H1 (cell line): ENCODE data around the gene CLIP3. TPM values are rescaled to one million over a fixed set of nuclear protein-coding genes. Genes with fewer than 3 reads are reported as not detected.

Experiments used
- CTCF ChIA-PET: fragments of 300-600 bp; sonication (Branson Sonifier 250); formaldehyde crosslinking; loops from one replicate; lab custom pipeline; 2021; ENCODE audit not compliant: partially characterized antibody; lab: Charles Lee
- POLR2A ChIA-PET: fragments of 300-600 bp; sonication (Branson Sonifier 250); formaldehyde crosslinking; loops from one replicate; lab custom pipeline; 2021; ENCODE audit warnings: inconsistent platforms; ENCODE audit not compliant: partially characterized antibody; lab: Charles Lee
- DNase-seq, 2 experiments: peaks; one replicate each; pipeline versions ENCODE4 v3.0.0 to v3.0.0-alpha.2; 2010 to 2022; ENCODE audit warnings: low spot score in 2 of 2, low read depth in 1 of 2, mixed read lengths in 1 of 2
- FAIRE-seq: peaks from 2 replicates; lab custom pipeline; 2011; peaks lifted over from hg19 to GRCh38; lab: Jason Lieb, UNC
- H2AFZ ChIP-seq: 2 replicates; pipeline ENCODE4 v1.8.1; 2012; ENCODE audit warnings: low read length, inconsistent platforms
- H2AK5ac ChIP-seq: 2 replicates; pipeline ENCODE4 v1.6.1; 2013; ENCODE audit warnings: low read depth, low read length
- H2BK120ac ChIP-seq: replicated peaks from 2 replicates; pipeline ENCODE3; 2013; ENCODE audit warnings: low read depth, low read length, inconsistent platforms
- H2BK12ac ChIP-seq: 2 replicates; pipeline ENCODE4 v1.6.1; 2013; ENCODE audit warnings: low read depth, low read length
- H2BK15ac ChIP-seq: 2 replicates; pipeline ENCODE4 v1.6.1; 2013; ENCODE audit warnings: low read length
- H2BK20ac ChIP-seq: 2 replicates; pipeline ENCODE4 v1.6.1; 2013; ENCODE audit warnings: low read length
- H2BK5ac ChIP-seq: 2 replicates; pipeline ENCODE4 v1.6.1; 2013; ENCODE audit warnings: low read depth, low read length
- H3K14ac ChIP-seq: 2 replicates; pipeline ENCODE4 v1.6.1; 2013; ENCODE audit warnings: inconsistent platforms; ENCODE audit not compliant: insufficient read length
- H3K18ac ChIP-seq: 2 replicates; pipeline ENCODE4 v1.6.1; 2013; ENCODE audit warnings: low read length; ENCODE audit errors: extremely low read depth
- H3K23ac ChIP-seq: 2 replicates; pipeline ENCODE4 v1.6.1; 2013; ENCODE audit warnings: inconsistent platforms; ENCODE audit not compliant: insufficient read length
- H3K23me2 ChIP-seq: 2 replicates; pipeline ENCODE4 v1.6.1; 2013; ENCODE audit warnings: low read depth, low read length
- H3K27ac ChIP-seq: 2 replicates; pipeline ENCODE4 v1.6.1; 2011; ENCODE audit warnings: low read depth, low read length, inconsistent platforms
- H3K27me3 ChIP-seq, 4 experiments: replicated peaks in 1 of 4; 1 replicate in 1 of 4; 2 replicates in 3 of 4; pipeline versions ENCODE4 v1.6.1 to v1.8.1; 2011 to 2013; ENCODE audit warnings: low read length in 3 of 4, mild to moderate bottlenecking in 3 of 4, inconsistent platforms in 2 of 4, mixed read lengths in 2 of 4, moderate library complexity in 1 of 4; ENCODE audit not compliant: control insufficient read depth in 3 of 4, insufficient read depth in 3 of 4; ENCODE audit errors: extremely low read depth in 1 of 4
- H3K36me3 ChIP-seq, 4 experiments: 2 replicates each; pipeline versions ENCODE4 v1.6.1 to v1.8.1; 2011 to 2013; ENCODE audit warnings: mild to moderate bottlenecking in 4 of 4, low read length in 3 of 4, moderate library complexity in 2 of 4, control low read depth in 1 of 4, inconsistent platforms in 1 of 4; ENCODE audit not compliant: insufficient read depth in 4 of 4, control insufficient read depth in 2 of 4
- H3K4ac ChIP-seq: replicated peaks from 2 replicates; pipeline ENCODE3; 2013; ENCODE audit warnings: low read length, low read depth, mixed read lengths, inconsistent platforms; ENCODE audit not compliant: insufficient read length
- H3K4me1 ChIP-seq, 4 experiments: replicated peaks in 1 of 4; 1 replicate in 1 of 4; 2 replicates in 3 of 4; pipeline versions ENCODE4 v1.6.1 to v1.8.1; 2011 to 2013; ENCODE audit warnings: low read length in 3 of 4, inconsistent platforms in 2 of 4, mixed read lengths in 1 of 4; ENCODE audit not compliant: insufficient read depth in 4 of 4, control insufficient read depth in 3 of 4
- H3K4me2 ChIP-seq, 2 experiments: 2 replicates each; pipeline versions ENCODE4 v1.6.1 to v1.8.1; 2011 to 2013; ENCODE audit warnings: low read depth in 2 of 2, low read length in 2 of 2, control low read depth in 1 of 2, inconsistent platforms in 1 of 2, mild to moderate bottlenecking in 1 of 2; ENCODE audit not compliant: insufficient read depth in 1 of 2
- H3K4me3 ChIP-seq, 4 experiments: fragments of 200-600, 300-600 bp in 1 of 4; sonication (generic), shearing (Covaris generic), sonication (Bioruptor Twin) in 1 of 4; 2 replicates each; pipeline versions ENCODE4 v1.5.1 to v1.8.1; 2011 to 2016; ENCODE audit warnings: low read length in 4 of 4, low read depth in 3 of 4, control low read depth in 2 of 4, inconsistent platforms in 2 of 4, mild to moderate bottlenecking in 2 of 4, mixed read lengths in 1 of 4, moderate library complexity in 1 of 4; ENCODE audit not compliant: insufficient read depth in 2 of 4; ENCODE audit errors: extremely low read depth in 1 of 4
- H3K56ac ChIP-seq: replicated peaks from 2 replicates; pipeline ENCODE3; 2013; ENCODE audit warnings: low read depth, mild to moderate bottlenecking, mixed read lengths, low read length, inconsistent platforms; ENCODE audit not compliant: insufficient read length
- H3K79me1 ChIP-seq: 2 replicates; pipeline ENCODE4 v1.6.1; 2013; ENCODE audit warnings: low read depth, low read length, control low read depth
- H3K79me2 ChIP-seq, 2 experiments: 2 replicates each; pipeline versions ENCODE4 v1.6.1 to v1.8.1; 2012 to 2013; ENCODE audit warnings: low read length in 2 of 2, mild to moderate bottlenecking in 2 of 2, inconsistent platforms in 1 of 2; ENCODE audit not compliant: insufficient read depth in 2 of 2, control insufficient read depth in 1 of 2
- H3K9ac ChIP-seq, 4 experiments: replicated peaks in 1 of 4; 1 replicate in 1 of 4; 2 replicates in 3 of 4; pipeline versions ENCODE4 v1.6.1 to v1.8.1; 2011 to 2013; ENCODE audit warnings: low read depth in 3 of 4, low read length in 3 of 4, control low read depth in 2 of 4, mild to moderate bottlenecking in 2 of 4, moderate library complexity in 2 of 4, inconsistent platforms in 1 of 4; ENCODE audit errors: extremely low read depth in 1 of 4
- H3K9me3 ChIP-seq, 2 experiments: 2 replicates each; pipeline versions ENCODE4 v1.6.1 to v1.8.1; 2012 to 2013; ENCODE audit warnings: mild to moderate bottlenecking in 2 of 2, moderate library complexity in 2 of 2, control low read depth in 1 of 2, inconsistent platforms in 1 of 2, low read depth in 1 of 2, low read length in 1 of 2, mixed read lengths in 1 of 2; ENCODE audit not compliant: insufficient read depth in 2 of 2
- H4K20me1 ChIP-seq, 2 experiments: replicated peaks in 1 of 2; 2 replicates each; pipeline versions ENCODE3 to v1.8.1; 2011 to 2013; ENCODE audit warnings: inconsistent platforms in 2 of 2, low read length in 2 of 2, mild to moderate bottlenecking in 1 of 2; ENCODE audit not compliant: insufficient read depth in 2 of 2, control insufficient read depth in 1 of 2
- H4K5ac ChIP-seq: 2 replicates; pipeline ENCODE4 v1.6.1; 2013; ENCODE audit warnings: low read length, low read depth, mixed read lengths, inconsistent platforms; ENCODE audit not compliant: insufficient read length
- H4K8ac ChIP-seq: 2 replicates; pipeline ENCODE4 v1.8.0; 2013; ENCODE audit warnings: mild to moderate bottlenecking, moderate library complexity, low read length, inconsistent platforms; ENCODE audit not compliant: insufficient read depth; ENCODE audit errors: extremely low read depth
- H4K91ac ChIP-seq: replicated peaks from 2 replicates; pipeline ENCODE3; 2013; ENCODE audit warnings: low read length, mixed read lengths, inconsistent platforms; ENCODE audit not compliant: insufficient read length
- CEBPB ChIP-seq: IDR thresholded peaks from 2 replicates; pipeline ENCODE4 v1.6.1; 2012; ENCODE audit warnings: low read depth, low read length
- EGR1 ChIP-seq: IDR thresholded peaks from 2 replicates; pipeline ENCODE4 v1.6.1; 2011; ENCODE audit warnings: low read depth, low read length, borderline replicate concordance
- PHF8 ChIP-seq: fragments of 200-600 bp; sonication (generic); conservative IDR thresholded peaks from 2 replicates; pipeline ENCODE4 v1.7.1; 2012; ENCODE audit warnings: low read depth, mild to moderate bottlenecking, inconsistent platforms, low read length, moderate library complexity
- RAD21 ChIP-seq, 2 experiments: IDR thresholded peaks in 1 of 2; conservative IDR thresholded peaks in 1 of 2; 2 replicates each; pipeline ENCODE4 v1.6.1; 2011; ENCODE audit warnings: low read depth in 2 of 2, low read length in 2 of 2, improper control_type of control experiment in 1 of 2, inconsistent platforms in 1 of 2, mild to moderate bottlenecking in 1 of 2, moderate library complexity in 1 of 2
- WGBS, 2 experiments: shearing (Covaris generic) in 1 of 2; methylation state at CpG; one replicate each; pipeline versions ENCODE4 v1.1.6 to v1.1.7; 2013 to 2015; ENCODE audit warnings: low lambda C conversion rate in 2 of 2, mixed read lengths in 2 of 2, inconsistent platforms in 1 of 2, low coverage in 1 of 2, missing lambda C conversion rate in 1 of 2; ENCODE audit not compliant: insufficient replicate concordance in 2 of 2, insufficient coverage in 1 of 2, insufficient read length in 1 of 2; ENCODE audit errors: extremely low coverage in 1 of 2, missing lambda C conversion rate in 1 of 2; 5-methylcytosine and 5-hydroxymethylcytosine counted together
- polyA plus RNA-seq, 7 experiments: library from polyadenylated mRNA; depleted of rRNA in 3 of 7; stranded (reverse) in 5 of 7; unstranded in 2 of 7; fragments of >200 nt in 5 of 7; fragments of 200-250 nt in 2 of 7; gene quantifications; 1 replicate in 5 of 7; 2 replicates in 1 of 7; 4 replicates in 1 of 7; pipeline versions ENCODE4 v1.2.1 to v1.2.3, GENCODE V29; 2011 to 2013; ENCODE audit warnings: missing spikeins in 2 of 7, mixed read lengths in 2 of 7
- total RNA-seq: library from RNA; stranded (reverse); fragmentation: NEBNext Ultra II Directional; extraction: Animal tissue kit (Norgen Biotek cat#: 25700); gene quantifications from 2 replicates; pipeline ENCODE4 v1.2.1, GENCODE V29; 2021

Gene CLIP3
- total and polyA plus RNA-seq, 2 of the 8 experiments (the other 6 are each of a cell fraction or from before 2014, with no cell fraction given): 5.9 to 21.7 TPM

GRCh38 chr19:36025541-36025940 lies 7.1 kb downstream of the CLIP3 start:
- CTCF ChIA-PET: no interaction called here
- no peak overlapping the region for H2BK5ac ChIP-seq

More at GRCh38 chr19:36025541-36025940, 7.1 kb downstream of the CLIP3 start:
- no peaks in the 10 kb centered on the region; a peak in 1 of 7 replicates for H3K27me3 ChIP-seq
- no peaks in the 10 kb centered on the region for H3K4me1 ChIP-seq
- H4K20me1 ChIP-seq: peaks cover 0 to 9% of the 10 kb centered on the region in 2 experiments
- no peak overlapping the region for H3K27ac ChIP-seq
- H2AK5ac ChIP-seq: no peak overlapping the region
- TF ChIP-seq CEBPB: no peak
- no peak for TF ChIP-seq RAD21 (IDR thresholded peaks at IDR 0.05 in 1 of 2, conservative IDR thresholded peaks at IDR 0.05 in 1 of 2; ENCODE audit: low read depth in 2 of 2, low read length in 2 of 2)
- no peak for TF ChIP-seq EGR1
- TF ChIP-seq PHF8: no peak
- TF ChIP-seq, all 59 proteins: peak for 0
- no peak overlapping the region for H4K91ac ChIP-seq
- H3K79me2 ChIP-seq: no peaks in the 10 kb centered on the region
- WGBS, 2 experiments: 83% methylated on average over 1 of the region's 1 CpG; no CpG with 5 or more reads in 1 of the 2 experiments
- DNase-seq (no peak), FAIRE-seq (no peak)
- no peaks in the 10 kb centered on the region for H3K23me2 ChIP-seq
- no peak overlapping the region for H3K4me3 ChIP-seq
- no peak overlapping the region for H2BK15ac ChIP-seq
- no peak overlapping the region for H2BK120ac ChIP-seq
- no peak overlapping the region for H3K14ac ChIP-seq
- no peak overlapping the region for H2AFZ ChIP-seq
- H3K56ac ChIP-seq: no peak overlapping the region
- H2BK12ac ChIP-seq: no peak overlapping the region
- H3K4me2 ChIP-seq: no peak overlapping the region
- H3K9me3 ChIP-seq: no peaks in the 10 kb centered on the region
- POLR2A ChIA-PET: interaction anchor here (1.6 kb wide), 1 partner anchor 17 kb away, joined by 3 read pairs; the partner anchor contains the start of gene SYNE4
- H3K18ac ChIP-seq: no peak overlapping the region
- no peak overlapping the region for H4K8ac ChIP-seq
- H3K23ac ChIP-seq: no peak overlapping the region
- no peaks in the 10 kb centered on the region for H3K79me1 ChIP-seq
- peaks cover 0 to 26% (median 5%) of the 10 kb centered on the region in 4 experiments; a peak in 4 of 8 replicates for H3K36me3 ChIP-seq
- H3K9ac ChIP-seq: no peak overlapping the region
- no peak overlapping the region for H3K4ac ChIP-seq
- no peak overlapping the region for H4K5ac ChIP-seq
- H2BK20ac ChIP-seq: no peak overlapping the region
